Suprapubic skin (tissue), 4 donors: Measurements from ENCODE around the gene FBXO46.

ENCODE experiments used
- POLR2A ChIP-seq, 2 donors: fragments of 450-650 bp; IDR thresholded peaks; one replicate each; pipeline ENCODE4 v1.6.1; 2017; ENCODE audit warnings: antibody characterized with exemption in 2 of 2, mild to moderate bottlenecking in 2 of 2, moderate library complexity in 2 of 2
- POLR2AphosphoS5 ChIP-seq, 3 donors: sonication (generic); formaldehyde crosslinking; IDR thresholded peaks; one replicate each; pipeline ENCODE4 v1.6.1; 2017; ENCODE audit warnings: antibody characterized with exemption in 3 of 3
- TF ChIP-seq, protein P1 (sequence below), 2 donors: fragments of 200-600 bp in 1 of 2; fragments of 450-650 bp in 1 of 2; sonication (generic) in 1 of 2; IDR thresholded peaks; one replicate each; pipeline ENCODE4 v1.5.1; 2016 to 2019; ENCODE audit warnings: antibody characterized with exemption in 2 of 2, mild to moderate bottlenecking in 1 of 2, moderate library complexity in 1 of 2

- TF ChIP-seq, protein P1, sequence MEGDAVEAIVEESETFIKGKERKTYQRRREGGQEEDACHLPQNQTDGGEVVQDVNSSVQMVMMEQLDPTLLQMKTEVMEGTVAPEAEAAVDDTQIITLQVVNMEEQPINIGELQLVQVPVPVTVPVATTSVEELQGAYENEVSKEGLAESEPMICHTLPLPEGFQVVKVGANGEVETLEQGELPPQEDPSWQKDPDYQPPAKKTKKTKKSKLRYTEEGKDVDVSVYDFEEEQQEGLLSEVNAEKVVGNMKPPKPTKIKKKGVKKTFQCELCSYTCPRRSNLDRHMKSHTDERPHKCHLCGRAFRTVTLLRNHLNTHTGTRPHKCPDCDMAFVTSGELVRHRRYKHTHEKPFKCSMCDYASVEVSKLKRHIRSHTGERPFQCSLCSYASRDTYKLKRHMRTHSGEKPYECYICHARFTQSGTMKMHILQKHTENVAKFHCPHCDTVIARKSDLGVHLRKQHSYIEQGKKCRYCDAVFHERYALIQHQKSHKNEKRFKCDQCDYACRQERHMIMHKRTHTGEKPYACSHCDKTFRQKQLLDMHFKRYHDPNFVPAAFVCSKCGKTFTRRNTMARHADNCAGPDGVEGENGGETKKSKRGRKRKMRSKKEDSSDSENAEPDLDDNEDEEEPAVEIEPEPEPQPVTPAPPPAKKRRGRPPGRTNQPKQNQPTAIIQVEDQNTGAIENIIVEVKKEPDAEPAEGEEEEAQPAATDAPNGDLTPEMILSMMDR (IDR thresholded peaks at IDR 0.05), result no peak
- TF ChIP-seq POLR2AphosphoS5 (IDR thresholded peaks at IDR 0.05) (no peak), POLR2A (IDR thresholded peaks at IDR 0.05) (no peak)
These were observed 37.9 kb upstream of the FBXO46 start for GRCh38 chr19:45768655-45768983.
